Measurements from ENCODE around the gene STX3.

DNA sequence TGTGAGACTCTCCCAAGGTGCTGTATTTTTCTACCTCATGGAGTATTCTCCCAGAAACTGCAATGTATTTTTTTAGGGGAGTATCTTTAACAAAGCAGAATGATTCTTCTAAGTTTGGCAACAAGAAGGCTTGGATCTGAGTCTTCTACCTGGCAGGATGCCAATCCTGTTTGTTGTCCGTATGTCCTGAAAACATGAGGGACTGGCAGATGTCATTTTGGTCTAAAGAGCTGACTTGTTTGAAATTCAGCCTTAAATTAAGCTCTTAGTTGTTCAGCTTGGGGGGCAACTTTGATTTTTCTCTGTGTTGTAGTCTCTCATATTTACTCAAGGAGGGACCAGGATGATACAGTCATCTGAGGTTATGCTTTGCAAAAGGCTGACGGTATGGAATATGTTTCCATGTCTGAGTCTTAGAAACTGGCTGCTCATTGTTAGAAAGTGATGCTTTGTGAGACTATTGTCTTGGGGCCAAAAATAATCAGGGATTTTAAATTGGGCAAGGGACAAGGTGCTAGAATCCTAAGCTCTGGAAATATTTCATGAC lies 46.1 kb downstream of the STX3 start:
- no peak for TF ChIP-seq POLR2A (IDR thresholded peaks at IDR 0.05)
- TF ChIP-seq, protein P1, sequence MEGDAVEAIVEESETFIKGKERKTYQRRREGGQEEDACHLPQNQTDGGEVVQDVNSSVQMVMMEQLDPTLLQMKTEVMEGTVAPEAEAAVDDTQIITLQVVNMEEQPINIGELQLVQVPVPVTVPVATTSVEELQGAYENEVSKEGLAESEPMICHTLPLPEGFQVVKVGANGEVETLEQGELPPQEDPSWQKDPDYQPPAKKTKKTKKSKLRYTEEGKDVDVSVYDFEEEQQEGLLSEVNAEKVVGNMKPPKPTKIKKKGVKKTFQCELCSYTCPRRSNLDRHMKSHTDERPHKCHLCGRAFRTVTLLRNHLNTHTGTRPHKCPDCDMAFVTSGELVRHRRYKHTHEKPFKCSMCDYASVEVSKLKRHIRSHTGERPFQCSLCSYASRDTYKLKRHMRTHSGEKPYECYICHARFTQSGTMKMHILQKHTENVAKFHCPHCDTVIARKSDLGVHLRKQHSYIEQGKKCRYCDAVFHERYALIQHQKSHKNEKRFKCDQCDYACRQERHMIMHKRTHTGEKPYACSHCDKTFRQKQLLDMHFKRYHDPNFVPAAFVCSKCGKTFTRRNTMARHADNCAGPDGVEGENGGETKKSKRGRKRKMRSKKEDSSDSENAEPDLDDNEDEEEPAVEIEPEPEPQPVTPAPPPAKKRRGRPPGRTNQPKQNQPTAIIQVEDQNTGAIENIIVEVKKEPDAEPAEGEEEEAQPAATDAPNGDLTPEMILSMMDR (IDR thresholded peaks at IDR 0.05 in 8 of 11, conservative IDR thresholded peaks at IDR 0.05 in 3 of 11) = no peak

All from spleen (tissue), 7 donors.